ENCODE data around the gene TBX18.

The TBX18 gene

DNA sequence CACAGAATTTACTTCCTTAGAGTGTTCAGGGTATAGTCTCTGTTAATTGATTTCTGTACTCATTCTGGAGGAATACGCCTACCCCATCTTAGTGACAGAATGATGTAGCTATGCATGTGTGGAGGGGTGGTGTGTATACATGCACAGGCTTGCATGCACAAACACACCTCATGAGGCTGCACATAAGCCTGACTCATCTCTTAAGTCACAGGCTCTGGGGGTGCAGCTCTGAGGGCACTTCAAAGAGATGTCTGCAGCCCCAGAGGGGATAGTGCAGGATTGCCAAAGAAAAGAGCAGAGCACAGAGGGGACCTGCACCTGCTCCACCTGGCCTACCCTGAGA is 24.6 kb downstream of the TBX18 start:
- H3K4me3 ChIP-seq (ENCODE audit: low read depth, low read length) = no peak overlapping the region
- DNase-seq (ENCODE audit: low read depth, low spot score) = no peak
- in situ Hi-C loops (cut with HindIII; ENCODE audit: low sequenced_read_pairs) = no loop called here
- TF ChIP-seq, protein P1, sequence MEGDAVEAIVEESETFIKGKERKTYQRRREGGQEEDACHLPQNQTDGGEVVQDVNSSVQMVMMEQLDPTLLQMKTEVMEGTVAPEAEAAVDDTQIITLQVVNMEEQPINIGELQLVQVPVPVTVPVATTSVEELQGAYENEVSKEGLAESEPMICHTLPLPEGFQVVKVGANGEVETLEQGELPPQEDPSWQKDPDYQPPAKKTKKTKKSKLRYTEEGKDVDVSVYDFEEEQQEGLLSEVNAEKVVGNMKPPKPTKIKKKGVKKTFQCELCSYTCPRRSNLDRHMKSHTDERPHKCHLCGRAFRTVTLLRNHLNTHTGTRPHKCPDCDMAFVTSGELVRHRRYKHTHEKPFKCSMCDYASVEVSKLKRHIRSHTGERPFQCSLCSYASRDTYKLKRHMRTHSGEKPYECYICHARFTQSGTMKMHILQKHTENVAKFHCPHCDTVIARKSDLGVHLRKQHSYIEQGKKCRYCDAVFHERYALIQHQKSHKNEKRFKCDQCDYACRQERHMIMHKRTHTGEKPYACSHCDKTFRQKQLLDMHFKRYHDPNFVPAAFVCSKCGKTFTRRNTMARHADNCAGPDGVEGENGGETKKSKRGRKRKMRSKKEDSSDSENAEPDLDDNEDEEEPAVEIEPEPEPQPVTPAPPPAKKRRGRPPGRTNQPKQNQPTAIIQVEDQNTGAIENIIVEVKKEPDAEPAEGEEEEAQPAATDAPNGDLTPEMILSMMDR (IDR thresholded peaks at IDR 0.05; ENCODE audit: low read depth, low read length) = no peak

DNA sequence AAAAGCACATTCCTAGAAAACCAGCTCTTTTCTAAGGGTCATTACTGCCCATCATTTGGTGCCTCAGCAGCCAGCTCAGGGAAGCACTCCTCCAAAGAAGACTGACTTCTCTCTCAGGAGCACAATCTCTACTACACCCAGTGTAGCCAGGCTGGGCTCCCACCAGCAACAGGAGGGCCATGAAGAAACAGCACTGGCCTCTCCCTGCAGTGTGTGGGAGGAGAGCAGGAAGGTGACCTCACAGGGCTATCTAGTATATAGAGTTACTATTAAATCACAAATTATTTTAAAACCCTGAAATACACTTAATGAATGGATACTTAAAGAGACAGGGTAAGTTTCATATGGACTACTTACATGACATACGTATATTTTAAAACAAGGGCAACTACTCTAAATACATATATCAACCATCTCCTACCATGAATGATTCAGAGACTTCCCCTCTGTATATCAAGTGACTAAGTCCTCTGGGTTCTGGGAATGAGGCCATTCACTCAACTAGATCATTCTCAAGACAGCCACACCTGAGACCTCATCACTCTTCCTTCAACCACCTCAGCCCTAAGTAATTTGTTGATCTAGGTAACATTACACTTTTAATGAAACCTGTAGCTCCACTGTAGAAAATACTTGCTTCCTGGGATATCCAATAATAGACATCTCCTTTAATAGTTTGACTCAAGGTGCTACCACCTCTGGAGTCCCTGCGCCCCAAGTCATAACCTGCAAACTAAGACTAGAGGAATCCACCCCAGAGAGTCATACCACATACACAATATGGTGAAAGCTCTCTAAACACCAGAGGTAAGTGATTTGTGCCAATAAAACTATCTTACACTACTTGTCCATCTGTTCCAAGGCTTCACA is 25.2 kb downstream of the TBX18 start:
- H3K4me3 ChIP-seq (ENCODE audit: low read depth, low read length) = no peak overlapping the region
- DNase-seq (ENCODE audit: low read depth, low spot score) = no peak
- in situ Hi-C loops (cut with HindIII; ENCODE audit: low sequenced_read_pairs) = no loop called here
- TF ChIP-seq, protein P1 (IDR thresholded peaks at IDR 0.05; ENCODE audit: low read depth, low read length) = no peak

DNA sequence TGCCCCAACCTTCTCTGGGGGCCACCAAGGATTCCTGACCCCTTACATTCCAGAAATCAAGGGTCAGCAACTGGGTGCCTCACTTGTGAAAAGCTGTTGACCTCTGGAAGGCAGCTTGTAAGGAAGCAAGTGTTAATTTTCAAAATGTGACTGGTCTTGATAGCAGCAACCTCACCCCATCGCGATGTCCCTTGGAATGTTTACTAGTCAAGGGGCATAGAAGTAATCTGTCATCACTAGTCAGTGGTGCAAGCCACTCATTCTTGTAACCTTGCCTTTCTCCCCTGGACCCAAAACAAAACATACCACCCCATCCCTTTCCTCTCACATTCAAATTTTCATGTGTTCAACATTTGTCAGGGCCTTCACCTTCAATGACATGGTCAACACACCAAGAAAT is 30.5 kb downstream of the TBX18 start:
- TF ChIP-seq, protein P1 (IDR thresholded peaks at IDR 0.05; ENCODE audit: low read depth, low read length) = no peak
- in situ Hi-C loops (cut with HindIII; ENCODE audit: low sequenced_read_pairs) = no loop called here
- no peak for DNase-seq (ENCODE audit: low read depth, low spot score)
- no peak overlapping the region for H3K4me3 ChIP-seq (ENCODE audit: low read depth, low read length)

GRCh38 chr6:84731901-84732300 is 32.5 kb downstream of the TBX18 start:
- in situ Hi-C loops (cut with HindIII; ENCODE audit: low sequenced_read_pairs) = no loop called here
- no peak overlapping the region for H3K4me3 ChIP-seq (ENCODE audit: low read depth, low read length)
- TF ChIP-seq, protein P1 (IDR thresholded peaks at IDR 0.05; ENCODE audit: low read depth, low read length) = no peak
- DNase-seq (ENCODE audit: low read depth, low spot score) = no peak

- DNase-seq (ENCODE audit: low read depth, low spot score) = no peak
- in situ Hi-C loops (cut with HindIII; ENCODE audit: low sequenced_read_pairs) = no loop called here
- no peak overlapping the region for H3K4me3 ChIP-seq (ENCODE audit: low read depth, low read length)
- TF ChIP-seq, protein P1 (IDR thresholded peaks at IDR 0.05; ENCODE audit: low read depth, low read length) = no peak
Measured at GRCh38 chr6:84731401-84731800, 33.0 kb downstream of the TBX18 start.

DNA sequence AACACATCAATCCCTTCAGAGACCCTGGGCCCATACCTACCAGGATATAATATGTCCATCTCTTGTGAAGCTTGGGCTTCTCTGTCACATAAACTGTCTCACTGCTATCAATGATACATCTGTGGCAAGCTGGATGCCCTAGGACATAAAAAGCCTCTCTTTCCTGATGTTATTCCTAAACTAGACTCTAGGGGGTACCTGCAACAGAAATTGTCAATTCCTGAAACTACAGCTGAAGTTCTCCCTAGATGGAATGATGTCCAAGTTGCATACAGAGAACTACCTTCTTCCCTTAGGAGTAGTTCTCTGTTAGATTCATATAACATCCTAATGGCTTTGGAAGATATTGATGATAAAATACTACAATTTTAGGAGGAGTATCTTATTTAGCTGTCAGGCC is 35.8 kb downstream of the TBX18 start:
- TF ChIP-seq, protein P1 (IDR thresholded peaks at IDR 0.05; ENCODE audit: low read depth, low read length) = peak; percentile 49
- no peak overlapping the region for H3K4me3 ChIP-seq (ENCODE audit: low read depth, low read length)
- in situ Hi-C loops (cut with HindIII; ENCODE audit: low sequenced_read_pairs) = no loop called here
- peak; percentile 32 for DNase-seq (ENCODE audit: low read depth, low spot score)
